HG02759 (cell line): ENCODE measurements around the gene SERINC5.
"Not testable (repeated sequence)": the region's sequence is repeated elsewhere in the genome, so short reads cannot be mapped to it uniquely, and the experiment has no call there.

Source experiments
- ATAC-seq: cut with Tn5 transposase; IDR thresholded peaks from one replicate; pipeline ENCODE4 v1.9.1; 2021; ENCODE audit warnings: mild to moderate bottlenecking, moderate library complexity; ENCODE audit not compliant: unreplicated experiment

The SERINC5 gene

GRCh38 chr5:80204808-80205614 is 50.8 kb downstream of the SERINC5 start:
- no peak for ATAC-seq

- not testable (repeated sequence) for ATAC-seq
Observed at GRCh38 chr5:80201763-80202162, 54.1 kb downstream of the SERINC5 start.

- ATAC-seq: no peak
Observed at GRCh38 chr5:80198920-80199319, 56.9 kb downstream of the SERINC5 start.

- ATAC-seq: no peak
Observed at GRCh38 chr5:80198399-80198798, 57.4 kb downstream of the SERINC5 start.

- no peak for ATAC-seq
Observed at GRCh38 chr5:80195837-80196400, 59.9 kb downstream of the SERINC5 start.

- no peak for ATAC-seq
Observed at GRCh38 chr5:80194468-80194867, 61.4 kb downstream of the SERINC5 start.

GRCh38 chr5:80193401-80193800 is 62.4 kb downstream of the SERINC5 start:
- ATAC-seq: no peak

GRCh38 chr5:80192507-80193241 is 63.2 kb downstream of the SERINC5 start:
- ATAC-seq: no peak

- no peak for ATAC-seq
Observed at GRCh38 chr5:80191991-80192398, 63.9 kb downstream of the SERINC5 start.

- ATAC-seq: no peak
Observed at GRCh38 chr5:80191397-80191796, 64.5 kb downstream of the SERINC5 start.

GRCh38 chr5:80190960-80191359 is 64.9 kb downstream of the SERINC5 start:
- ATAC-seq: no peak

GRCh38 chr5:80189701-80190100 is 66.1 kb downstream of the SERINC5 start:
- ATAC-seq: no peak

- no peak for ATAC-seq
Observed at GRCh38 chr5:80189201-80189600, 66.6 kb downstream of the SERINC5 start.

GRCh38 chr5:80187421-80188090 is 68.3 kb downstream of the SERINC5 start:
- no peak for ATAC-seq

GRCh38 chr5:80185535-80185934 is 70.3 kb downstream of the SERINC5 start:
- ATAC-seq: not testable (repeated sequence)

- no peak for ATAC-seq
Observed at GRCh38 chr5:80185095-80185494, 70.8 kb downstream of the SERINC5 start.

GRCh38 chr5:80184235-80185023 is 71.4 kb downstream of the SERINC5 start:
- no peak for ATAC-seq

- ATAC-seq: not testable (repeated sequence)
Observed at GRCh38 chr5:80183728-80184234, 72.1 kb downstream of the SERINC5 start.

GRCh38 chr5:80182809-80183580 is 72.9 kb downstream of the SERINC5 start:
- no peak for ATAC-seq
